Peyer's patch (tissue), 4 donors: ENCODE results near the gene CARMIL3.
"Not testable (repeated sequence)": the region's sequence is repeated elsewhere in the genome, so short reads cannot be mapped to it uniquely, and the experiment has no call there.

ENCODE experiments used
- POLR2A ChIP-seq, 2 donors: fragments of 450-650 bp; IDR thresholded peaks; one replicate each; pipeline ENCODE4 v1.5.1; 2017; ENCODE audit warnings: antibody characterized with exemption in 2 of 2, mild to moderate bottlenecking in 2 of 2, moderate library complexity in 2 of 2
- TF ChIP-seq, protein P1 (sequence below), 6 experiments: fragments of 450-650 bp in 4 of 6; fragments of 200-600 bp in 2 of 6; sonication (generic) in 1 of 6; IDR thresholded peaks; one replicate each; pipeline ENCODE4 v1.5.1; 2017 to 2019; ENCODE audit warnings: antibody characterized with exemption in 6 of 6, mild to moderate bottlenecking in 3 of 6, moderate library complexity in 1 of 6

DNA sequence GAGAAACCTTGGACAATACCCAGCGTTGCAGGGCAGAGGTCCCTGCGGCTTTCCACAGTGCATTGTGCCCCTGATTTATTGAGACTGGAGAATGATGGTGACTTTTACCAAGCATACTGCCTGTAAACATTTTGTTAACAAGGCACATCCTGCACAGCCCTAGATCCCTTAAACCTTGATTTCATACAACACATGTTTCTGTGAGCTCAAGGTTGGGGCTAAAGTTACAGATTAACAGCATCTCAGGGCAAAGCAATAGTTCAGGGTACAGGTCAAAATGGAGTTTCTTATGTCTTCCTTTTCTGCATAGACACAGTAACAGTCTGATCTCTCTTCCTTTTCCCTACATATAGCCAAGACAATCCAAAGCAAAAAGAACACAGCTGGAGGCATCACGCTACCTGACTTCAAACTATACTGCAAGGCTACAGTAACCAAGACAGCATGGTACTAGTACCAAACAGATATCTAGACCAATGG is 26.8 kb upstream of the CARMIL3 start:
- TF ChIP-seq, protein P1, sequence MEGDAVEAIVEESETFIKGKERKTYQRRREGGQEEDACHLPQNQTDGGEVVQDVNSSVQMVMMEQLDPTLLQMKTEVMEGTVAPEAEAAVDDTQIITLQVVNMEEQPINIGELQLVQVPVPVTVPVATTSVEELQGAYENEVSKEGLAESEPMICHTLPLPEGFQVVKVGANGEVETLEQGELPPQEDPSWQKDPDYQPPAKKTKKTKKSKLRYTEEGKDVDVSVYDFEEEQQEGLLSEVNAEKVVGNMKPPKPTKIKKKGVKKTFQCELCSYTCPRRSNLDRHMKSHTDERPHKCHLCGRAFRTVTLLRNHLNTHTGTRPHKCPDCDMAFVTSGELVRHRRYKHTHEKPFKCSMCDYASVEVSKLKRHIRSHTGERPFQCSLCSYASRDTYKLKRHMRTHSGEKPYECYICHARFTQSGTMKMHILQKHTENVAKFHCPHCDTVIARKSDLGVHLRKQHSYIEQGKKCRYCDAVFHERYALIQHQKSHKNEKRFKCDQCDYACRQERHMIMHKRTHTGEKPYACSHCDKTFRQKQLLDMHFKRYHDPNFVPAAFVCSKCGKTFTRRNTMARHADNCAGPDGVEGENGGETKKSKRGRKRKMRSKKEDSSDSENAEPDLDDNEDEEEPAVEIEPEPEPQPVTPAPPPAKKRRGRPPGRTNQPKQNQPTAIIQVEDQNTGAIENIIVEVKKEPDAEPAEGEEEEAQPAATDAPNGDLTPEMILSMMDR (IDR thresholded peaks at IDR 0.05) = not testable (repeated sequence)
- TF ChIP-seq POLR2A (IDR thresholded peaks at IDR 0.05) = not testable (repeated sequence)
